Type B pancreatic cell (in vitro differentiated cells): ENCODE data around the gene GPR173. TPM values are rescaled to one million over a fixed set of nuclear protein-coding genes. Genes with fewer than 3 reads are reported as not detected.

Experiments used
- total RNA-seq: library from RNA; stranded (reverse); gene quantifications from 2 replicates; pipeline ENCODE4 v1.2.1, GENCODE V29; 2021; ENCODE audit warnings: low replicate concordance

The GPR173 gene
- total RNA-seq, 1 donor from 2014 or later, result 11.5 TPM

Other genes starting within 250 kb of the GPR173 start
- not detected in 2 replicates for gene XAGE5, start 237.5 kb upstream of the GPR173 start, total RNA-seq
- gene XAGE3, start 180.7 kb upstream of the GPR173 start, total RNA-seq, result not detected in 2 replicates
- gene FAM156B, start 151.5 kb upstream of the GPR173 start, total RNA-seq, result 14.0 and 20.1 TPM in 2 replicates
- gene FAM156A, start 90.3 kb upstream of the GPR173 start, total RNA-seq, result 16.7 and 23.7 TPM in 2 replicates
- 29.0 and 30.1 TPM in 2 replicates for gene TSPYL2, start 33.6 kb downstream of the GPR173 start, total RNA-seq
- 6.1 and 14.4 TPM in 2 replicates for gene KANTR, start 45.4 kb downstream of the GPR173 start, total RNA-seq
- gene KDM5C, start 176.4 kb downstream of the GPR173 start, total RNA-seq, result 92.4 and 99.8 TPM in 2 replicates
- gene IQSEC2, start 232.8 kb downstream of the GPR173 start, total RNA-seq, result 8.2 and 10.9 TPM in 2 replicates